ENCODE results near the gene PTPRG. TPM values are rescaled to one million over a fixed set of nuclear protein-coding genes. Genes with fewer than 3 reads are reported as not detected.

PTPRG gene
- polyA plus RNA-seq, 3 donors: not detected

GRCh38 chr3:61841111-61841845 is 279.9 kb downstream of the PTPRG start:
- H3K27me3 Mint-ChIP-seq (ENCODE audit: low read depth in 3 of 3): peaks cover 0 to 3% (median 2%) of the 10 kb centered on the region in 3 donors
- H4K20me1 ChIP-seq (ENCODE audit: insufficient read depth, low read length): no peaks in the 10 kb centered on the region
- H3K9me3 ChIP-seq (replicated peaks in 1 of 2; ENCODE audit: control insufficient read depth in 1 of 2, insufficient read depth in 1 of 2, low read length in 2 of 2): no peaks in the 10 kb centered on the region
- H3K4me1 ChIP-seq (ENCODE audit: control insufficient read depth in 1 of 2, insufficient read depth in 2 of 2, low read length in 2 of 2): no peaks in the 10 kb centered on the region
- no peak for TF ChIP-seq CTCF (IDR thresholded peaks at IDR 0.05)
- H3K27me3 ChIP-seq (ENCODE audit: control insufficient read depth in 2 of 2, insufficient read depth in 2 of 2, low read length in 2 of 2): no peaks in the 10 kb centered on the region
- H3K9me3 Mint-ChIP-seq: peaks cover 0 to 4% (median 0%) of the 10 kb centered on the region in 7 donors
- no peaks in the 10 kb centered on the region for H3K36me3 ChIP-seq (replicated peaks in 1 of 2; ENCODE audit: control insufficient read depth in 1 of 2, insufficient read depth in 2 of 2, low read length in 2 of 2)
- H3K27ac ChIP-seq (ENCODE audit: low read depth in 1 of 2, low read length in 2 of 2): no peak overlapping the region
- WGBS (ENCODE audit: insufficient coverage): 60% methylated on average over 1 of the region's 10 CpGs
- H3K4me1 Mint-ChIP-seq: no peaks in the 10 kb centered on the region
- no peak for DNase-seq
- no peak overlapping the region for H3K4me2 ChIP-seq (replicated peaks; ENCODE audit: extremely low read depth, low read length, poor library complexity, severe bottlenecking)
- intact Hi-C loops (cut with micrococcal nuclease): no loop called here
- H3K79me2 ChIP-seq (ENCODE audit: insufficient read depth, low read length): no peaks in the 10 kb centered on the region
- H3K36me3 Mint-ChIP-seq: no peaks in the 10 kb centered on the region
- no peak overlapping the region for H3K4me3 ChIP-seq (replicated peaks in 1 of 3; ENCODE audit: low read depth in 2 of 3, low read length in 3 of 3)
- H2AFZ ChIP-seq (ENCODE audit: insufficient read depth, low read depth, low read length, poor library complexity, severe bottlenecking): no peak overlapping the region
- no peak overlapping the region for H3K4me3 Mint-ChIP-seq
- H3K9ac ChIP-seq (ENCODE audit: insufficient read depth, low read length, poor library complexity, severe bottlenecking): no peak overlapping the region
- H3K27ac Mint-ChIP-seq: no peak overlapping the region

GRCh38 chr3:61841988-61842387 is 280.6 kb downstream of the PTPRG start:
- H3K4me1 ChIP-seq (ENCODE audit: control insufficient read depth in 1 of 2, insufficient read depth in 2 of 2, low read length in 2 of 2): no peaks in the 10 kb centered on the region
- DNase-seq: no peak
- Mint-ChIP-seq H3K9me3 (peaks cover 0 to 2% (median 0%) of the 10 kb centered on the region in 7 donors), H3K4me3 (no peak overlapping the region), H3K36me3 (no peaks in the 10 kb centered on the region), H3K4me1 (no peaks in the 10 kb centered on the region), H3K27ac (no peak overlapping the region), H3K27me3 (ENCODE audit: low read depth in 3 of 3) (peaks cover 1 to 2% (median 2%) of the 10 kb centered on the region in 3 donors)
- WGBS (ENCODE audit: insufficient coverage): 90% methylated on average over 2 of the region's 2 CpGs
- no peak overlapping the region for H3K9ac ChIP-seq (ENCODE audit: insufficient read depth, low read length, poor library complexity, severe bottlenecking)
- no peak for TF ChIP-seq CTCF (IDR thresholded peaks at IDR 0.05)
- no peak overlapping the region for H3K27ac ChIP-seq (ENCODE audit: low read depth in 1 of 2, low read length in 2 of 2)
- H3K4me3 ChIP-seq (replicated peaks in 1 of 3; ENCODE audit: low read depth in 2 of 3, low read length in 3 of 3): no peak overlapping the region
- no peak overlapping the region for H2AFZ ChIP-seq (ENCODE audit: insufficient read depth, low read depth, low read length, poor library complexity, severe bottlenecking)
- H3K27me3 ChIP-seq (ENCODE audit: control insufficient read depth in 2 of 2, insufficient read depth in 2 of 2, low read length in 2 of 2): no peaks in the 10 kb centered on the region
- no peaks in the 10 kb centered on the region for H3K36me3 ChIP-seq (replicated peaks in 1 of 2; ENCODE audit: control insufficient read depth in 1 of 2, insufficient read depth in 2 of 2, low read length in 2 of 2)
- H4K20me1 ChIP-seq (ENCODE audit: insufficient read depth, low read length): no peaks in the 10 kb centered on the region
- no peaks in the 10 kb centered on the region for H3K9me3 ChIP-seq (replicated peaks in 1 of 2; ENCODE audit: control insufficient read depth in 1 of 2, insufficient read depth in 1 of 2, low read length in 2 of 2)
- intact Hi-C loops (cut with micrococcal nuclease): no loop called here
- no peaks in the 10 kb centered on the region for H3K79me2 ChIP-seq (ENCODE audit: insufficient read depth, low read length)
- no peak overlapping the region for H3K4me2 ChIP-seq (replicated peaks; ENCODE audit: extremely low read depth, low read length, poor library complexity, severe bottlenecking)
